ENCODE data around the gene GPR45.

GRCh38 chr2:105249181-105249580, 7.6 kb downstream of the GPR45 start:
- TF ChIP-seq EZH2 (IDR thresholded peaks at IDR 0.05; ENCODE audit: insufficient read depth, poor library complexity, severe bottlenecking) (no peak), EZH2phosphoT487 (IDR thresholded peaks at IDR 0.05; ENCODE audit: insufficient read depth, low read depth) (no peak)
